A673 (cell line): ENCODE results near the gene TEPSIN. TPM values are rescaled to one million over a fixed set of nuclear protein-coding genes. Genes with fewer than 3 reads are reported as not detected.

Source experiments
- BruUV-seq: library from RNA; stranded (reverse); fragments of 400-500 nt; replicated peaks from 2 replicates; lab custom pipeline; 2021; lab: Mats Ljungman, UMichigan
- CTCF ChIA-PET: fragments of 300-600 bp; sonication (Branson Sonifier 250); formaldehyde crosslinking; loops from one replicate; lab custom pipeline; 2022; ENCODE audit warnings: antibody characterized with exemption; lab: Charles Lee
- POLR2A ChIA-PET: fragments of 300-600 bp; sonication (Branson Sonifier 250); formaldehyde crosslinking; loops from one replicate; lab custom pipeline; 2022; ENCODE audit warnings: antibody characterized with exemption; ENCODE audit not compliant: low non-redundant PET; lab: Charles Lee
- DNase-seq: peaks from one replicate; pipeline ENCODE4 v3.0.0-alpha.2; 2015; ENCODE audit warnings: low spot score
- H3K27ac ChIP-seq: fragments of 200-600 bp; sonication (generic); 2 replicates; pipeline ENCODE4 v1.5.1; 2016; ENCODE audit warnings: mixed run types, low read depth, mild to moderate bottlenecking, mixed read lengths, antibody characterized with exemption, low read length; ENCODE audit not compliant: poor library complexity, severe bottlenecking
- H3K27me3 ChIP-seq: fragments of 200-600 bp; sonication (generic); replicated peaks from 2 replicates; pipeline ENCODE4 v1.6.1; 2017; ENCODE audit warnings: mixed run types, low read depth, mild to moderate bottlenecking, mixed read lengths, antibody characterized with exemption, low read length; ENCODE audit not compliant: insufficient read depth, poor library complexity
- H3K36me3 ChIP-seq: fragments of 200-600 bp; sonication (generic); 2 replicates; pipeline ENCODE4 v1.6.1; 2016; ENCODE audit warnings: mixed run types, mild to moderate bottlenecking, mixed read lengths, antibody characterized with exemption, low read length; ENCODE audit not compliant: insufficient read depth, poor library complexity, severe bottlenecking
- H3K4me1 ChIP-seq: fragments of 200-600 bp; sonication (generic); 2 replicates; pipeline ENCODE4 v1.6.1; 2017; ENCODE audit warnings: mixed run types, mild to moderate bottlenecking, mixed read lengths, antibody characterized with exemption, low read length; ENCODE audit not compliant: insufficient read depth, poor library complexity, severe bottlenecking
- H3K4me3 ChIP-seq: fragments of 200-600 bp; sonication (generic); 2 replicates; pipeline ENCODE4 v1.5.1; 2016; ENCODE audit warnings: low read depth, mixed run types, mild to moderate bottlenecking, mixed read lengths, low read length; ENCODE audit not compliant: poor library complexity, severe bottlenecking
- H3K9me3 ChIP-seq: fragments of 200-600 bp; sonication (generic); 2 replicates; pipeline ENCODE4 v1.6.1; 2016; ENCODE audit warnings: mixed run types, low read depth, mild to moderate bottlenecking, mixed read lengths, antibody characterized with exemption, low read length; ENCODE audit not compliant: poor library complexity, severe bottlenecking
- EZH2 ChIP-seq: fragments of 200-600 bp; sonication (generic); IDR thresholded peaks from 2 replicates; pipeline ENCODE4 v1.6.1; 2017; ENCODE audit warnings: borderline replicate concordance, low read depth, mild to moderate bottlenecking, mixed read lengths, antibody characterized with exemption, low read length; ENCODE audit not compliant: poor library complexity, severe bottlenecking
- intact Hi-C: fragments of 100-400 bp; cut with micrococcal nuclease; formaldehyde crosslinking; loops from one replicate; pipeline ENCODE4 v1.10.0; 2022; ENCODE audit not compliant: unreplicated experiment
- total RNA-seq: library from RNA; stranded (reverse); gene quantifications from 2 replicates; pipeline ENCODE4 v1.2.3, GENCODE V29; 2021
- TF ChIP-seq, protein P1 (sequence below): fragments of 300-800, 200-600 bp; sonication (generic); conservative IDR thresholded peaks from 2 replicates; pipeline ENCODE4 v1.5.1; 2017; ENCODE audit warnings: low read depth, mild to moderate bottlenecking, antibody characterized with exemption, low read length, moderate library complexity, mixed read lengths

The TEPSIN gene
- total RNA-seq, 1 experiment from 2014 or later, result 36.1 TPM

DNA sequence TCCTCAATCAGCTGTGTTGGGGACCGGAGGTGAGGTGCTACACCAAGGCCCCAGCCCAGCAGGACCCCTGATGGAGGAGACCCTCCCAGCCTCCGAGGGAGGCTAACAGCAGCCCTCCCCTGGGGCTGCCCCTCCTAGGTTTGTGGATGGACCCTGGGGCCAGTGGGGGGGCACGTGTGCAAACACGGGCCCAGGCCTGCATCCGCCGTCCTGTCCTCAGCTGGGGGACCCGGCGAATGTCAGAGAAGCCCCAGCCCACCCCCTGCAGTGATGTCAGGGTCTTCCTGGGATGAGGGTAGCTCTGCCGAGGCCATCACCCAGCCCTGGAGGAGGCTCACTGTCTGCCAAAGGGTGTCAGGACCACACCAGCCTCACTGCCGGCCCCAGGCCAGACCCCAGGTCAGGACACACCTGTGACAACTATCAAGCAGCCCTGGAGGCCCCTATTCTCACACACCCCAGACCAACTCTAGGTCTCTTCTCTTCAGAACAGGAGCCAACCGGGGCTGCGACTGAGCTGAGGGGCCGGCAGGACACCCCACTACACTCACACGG, 42.8 kb downstream of the TEPSIN start:
- no peak overlapping the region for H3K27ac ChIP-seq
- CTCF ChIA-PET, result no interaction called here
- DNase-seq, result no peak
- peaks cover 1% of the 10 kb centered on the region for H3K4me1 ChIP-seq
- intact Hi-C loops, result no loop called here
- BruUV-seq, result no TSS peak
- POLR2A ChIA-PET, result interaction anchor here (0.6 kb wide), 1 partner anchor 48 kb away, joined by 3 read pairs; no protein-coding TSS in a partner anchor
- TF ChIP-seq, protein P1, sequence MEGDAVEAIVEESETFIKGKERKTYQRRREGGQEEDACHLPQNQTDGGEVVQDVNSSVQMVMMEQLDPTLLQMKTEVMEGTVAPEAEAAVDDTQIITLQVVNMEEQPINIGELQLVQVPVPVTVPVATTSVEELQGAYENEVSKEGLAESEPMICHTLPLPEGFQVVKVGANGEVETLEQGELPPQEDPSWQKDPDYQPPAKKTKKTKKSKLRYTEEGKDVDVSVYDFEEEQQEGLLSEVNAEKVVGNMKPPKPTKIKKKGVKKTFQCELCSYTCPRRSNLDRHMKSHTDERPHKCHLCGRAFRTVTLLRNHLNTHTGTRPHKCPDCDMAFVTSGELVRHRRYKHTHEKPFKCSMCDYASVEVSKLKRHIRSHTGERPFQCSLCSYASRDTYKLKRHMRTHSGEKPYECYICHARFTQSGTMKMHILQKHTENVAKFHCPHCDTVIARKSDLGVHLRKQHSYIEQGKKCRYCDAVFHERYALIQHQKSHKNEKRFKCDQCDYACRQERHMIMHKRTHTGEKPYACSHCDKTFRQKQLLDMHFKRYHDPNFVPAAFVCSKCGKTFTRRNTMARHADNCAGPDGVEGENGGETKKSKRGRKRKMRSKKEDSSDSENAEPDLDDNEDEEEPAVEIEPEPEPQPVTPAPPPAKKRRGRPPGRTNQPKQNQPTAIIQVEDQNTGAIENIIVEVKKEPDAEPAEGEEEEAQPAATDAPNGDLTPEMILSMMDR, result no peak
- no peak for TF ChIP-seq EZH2
- H3K36me3 ChIP-seq, result no peaks in the 10 kb centered on the region
- no peaks in the 10 kb centered on the region for H3K9me3 ChIP-seq
- no peaks in the 10 kb centered on the region for H3K27me3 ChIP-seq
- H3K4me3 ChIP-seq, result no peak overlapping the region

DNA sequence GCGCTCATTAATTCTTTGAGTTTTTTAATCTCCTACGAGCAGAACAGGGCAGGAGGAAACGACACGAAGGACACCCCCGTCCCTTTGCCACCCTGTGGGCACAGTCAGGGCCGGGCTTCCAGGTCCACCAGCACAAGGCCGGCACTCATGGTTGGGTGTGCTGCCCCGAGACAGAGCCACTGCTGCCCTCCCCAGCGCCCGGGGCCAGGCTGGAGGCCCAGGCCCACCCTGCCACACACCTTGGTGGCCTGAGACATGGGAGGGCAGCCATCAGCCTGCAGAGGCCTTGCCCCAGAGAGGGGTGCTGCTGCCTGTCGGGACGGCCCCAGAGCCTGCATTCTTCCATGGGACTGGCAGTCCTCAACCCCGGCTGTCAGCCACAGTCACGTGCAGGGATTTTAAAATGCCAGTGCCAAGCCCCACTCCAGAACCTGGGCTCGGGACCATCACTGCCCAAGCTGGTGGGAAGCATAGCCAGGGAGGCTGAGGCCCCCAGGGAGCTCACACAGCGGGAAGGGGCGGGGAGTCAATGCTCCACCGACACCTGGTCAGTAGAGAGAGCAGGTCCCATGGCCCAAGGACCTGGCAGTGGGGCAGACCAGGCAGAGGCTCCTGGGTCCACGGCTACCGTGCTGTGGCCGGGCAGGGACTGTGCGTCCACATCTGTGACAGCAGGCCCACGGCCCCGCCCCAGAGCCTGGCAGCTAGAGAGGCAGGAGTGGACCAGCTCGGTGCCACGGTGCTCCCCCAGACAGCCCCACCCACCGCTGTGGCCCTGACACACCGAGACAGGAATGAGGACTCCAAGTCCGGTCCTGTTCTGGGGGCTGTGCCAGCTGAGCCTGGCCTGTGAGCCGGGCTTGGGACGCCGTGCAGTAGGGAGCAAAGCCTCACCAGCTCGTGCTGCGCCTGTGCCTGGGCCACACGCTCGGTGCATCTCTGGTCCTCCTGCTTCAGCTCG, 43.6 kb downstream of the TEPSIN start:
- intact Hi-C loops, result no loop called here
- no peaks in the 10 kb centered on the region for H3K36me3 ChIP-seq
- no peak for DNase-seq
- TF ChIP-seq EZH2, result no peak
- TF ChIP-seq, protein P1, result no peak
- no peaks in the 10 kb centered on the region for H3K9me3 ChIP-seq
- H3K4me3 ChIP-seq, result no peak overlapping the region
- POLR2A ChIA-PET, result no interaction called here
- H3K4me1 ChIP-seq, result no peaks in the 10 kb centered on the region
- CTCF ChIA-PET, result no interaction called here
- H3K27me3 ChIP-seq, result no peaks in the 10 kb centered on the region
- H3K27ac ChIP-seq, result no peak overlapping the region
- no TSS peak for BruUV-seq

DNA sequence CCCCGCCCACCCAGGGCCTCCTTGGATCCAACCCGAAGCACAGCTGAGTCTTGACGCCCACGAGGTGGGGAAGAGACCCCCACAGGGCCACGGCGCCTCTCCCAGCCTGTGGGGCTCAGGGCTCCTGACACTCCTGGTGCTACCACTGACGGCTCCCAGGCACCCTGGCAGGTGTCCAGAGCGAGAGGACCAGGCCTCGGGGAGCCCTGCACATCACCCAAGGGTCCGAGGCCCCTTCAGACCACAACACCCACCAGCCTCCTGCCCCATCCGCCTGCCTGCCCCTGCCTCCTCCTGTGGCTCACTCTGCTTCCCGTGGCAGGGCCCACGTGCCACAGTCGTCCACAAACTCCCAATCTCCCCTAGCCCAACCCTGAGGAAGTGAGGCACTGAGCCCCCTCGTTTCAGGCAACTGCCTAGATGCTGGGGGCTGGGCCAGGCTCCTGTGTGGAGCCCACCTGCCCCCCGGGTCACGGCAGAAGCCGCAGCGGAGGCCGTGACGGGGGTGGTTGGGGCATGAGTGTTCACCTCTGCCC, 44.6 kb downstream of the TEPSIN start:
- no peaks in the 10 kb centered on the region for H3K9me3 ChIP-seq
- no peak overlapping the region for H3K4me3 ChIP-seq
- intact Hi-C loops, result no loop called here
- TF ChIP-seq EZH2, result no peak
- TF ChIP-seq, protein P1, result no peak
- no TSS peak for BruUV-seq
- CTCF ChIA-PET, result no interaction called here
- H3K4me1 ChIP-seq, result no peaks in the 10 kb centered on the region
- no peak for DNase-seq
- POLR2A ChIA-PET, result no interaction called here
- H3K36me3 ChIP-seq, result peaks cover under 1% of the 10 kb centered on the region
- H3K27ac ChIP-seq, result no peak overlapping the region
- H3K27me3 ChIP-seq, result no peaks in the 10 kb centered on the region
